Nucleus accumbens (tissue), 56 donors: ENCODE data around the gene CENPA.

Experiments
- DNase-seq, 56 donors: peaks; one replicate each; lab custom pipeline; 2025; lab: John Stamatoyannopoulos, UW

The CENPA gene

DNA sequence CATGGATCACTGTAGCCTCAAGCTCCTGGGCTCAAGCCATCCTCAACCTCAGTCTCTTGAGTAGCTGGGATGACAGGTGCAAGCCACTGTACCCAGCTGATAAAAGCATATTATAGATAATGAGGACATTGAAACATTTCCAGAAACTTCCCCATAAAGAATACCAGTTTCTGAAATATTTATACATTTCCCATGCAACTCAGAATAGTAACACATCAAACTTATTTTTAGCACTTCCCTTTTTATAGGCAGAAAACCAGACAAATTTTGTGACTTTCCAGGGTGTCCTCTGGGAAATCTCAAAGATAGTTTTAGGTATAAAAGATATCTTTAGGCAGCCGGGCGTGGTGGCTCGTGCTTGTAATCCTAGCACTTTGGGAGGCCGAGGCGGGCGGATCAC is 37.0 kb downstream of the CENPA start:
- DNase-seq: no peak

DNA sequence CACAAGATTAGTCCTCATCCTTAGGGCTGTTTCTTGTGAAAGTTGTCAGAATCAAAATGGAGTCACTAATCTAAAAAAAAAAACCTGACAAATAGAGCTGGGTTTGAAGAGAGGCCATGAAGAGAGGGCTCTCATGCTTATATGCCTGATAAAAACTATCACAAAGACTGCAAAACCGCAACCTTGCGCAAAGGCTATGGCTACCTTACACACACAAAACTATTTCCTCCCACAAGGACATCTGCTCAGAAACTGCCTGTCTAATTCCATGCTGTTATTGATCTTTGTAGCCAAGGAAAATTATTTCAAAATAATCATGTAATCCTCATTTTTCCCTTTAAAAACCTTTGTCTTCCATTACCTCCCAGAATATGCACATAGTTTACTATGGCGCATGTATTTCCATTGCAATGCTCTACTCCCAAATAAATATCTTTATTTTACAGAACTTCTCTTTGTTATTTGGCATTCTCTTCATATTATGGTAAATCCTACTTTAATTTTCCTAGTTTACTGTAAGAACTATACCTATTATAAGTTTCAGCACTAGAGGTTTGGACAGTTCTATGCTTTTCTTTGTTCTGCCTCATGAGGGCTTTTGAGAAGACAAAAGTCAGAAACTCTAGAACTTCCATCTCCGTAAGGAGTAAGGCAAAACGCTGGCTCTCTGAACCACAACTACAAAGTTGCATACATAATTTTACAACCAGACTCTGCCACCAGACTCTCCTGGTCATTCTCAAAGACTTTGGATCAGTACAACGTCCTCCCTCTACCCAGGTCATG is 52.5 kb downstream of the CENPA start:
- DNase-seq: no peak

DNA sequence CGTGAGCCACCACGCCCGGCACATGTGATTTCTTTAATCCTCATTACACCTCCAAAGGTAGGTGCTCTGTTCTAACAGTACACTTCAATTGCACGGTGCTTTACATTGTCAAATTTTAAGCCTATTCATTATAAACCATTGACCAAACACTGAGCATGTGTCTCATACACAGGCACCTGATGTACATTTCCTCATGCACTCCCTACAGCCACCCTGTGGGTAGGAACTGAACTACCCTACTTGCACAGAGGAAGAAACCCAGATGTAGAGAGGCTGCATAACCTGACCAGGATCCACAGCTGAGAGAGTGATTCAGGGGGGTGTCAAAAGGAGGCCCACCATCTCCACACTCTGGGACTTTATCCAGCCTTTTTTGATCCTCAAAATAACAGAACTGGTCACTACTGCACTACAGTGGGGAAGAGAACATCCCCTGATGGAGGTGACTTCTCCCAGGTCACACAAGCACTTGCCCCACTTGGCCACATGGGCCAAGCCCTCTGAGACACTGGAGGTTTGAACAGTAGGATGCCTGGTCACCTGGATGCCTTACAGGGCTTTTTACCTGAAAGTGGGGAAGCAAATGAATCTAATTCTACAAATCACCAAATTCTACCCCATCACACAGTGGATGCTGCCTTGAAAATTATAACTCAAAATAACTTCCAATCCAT is 55.2 kb downstream of the CENPA start:
- no peak for DNase-seq

DNA sequence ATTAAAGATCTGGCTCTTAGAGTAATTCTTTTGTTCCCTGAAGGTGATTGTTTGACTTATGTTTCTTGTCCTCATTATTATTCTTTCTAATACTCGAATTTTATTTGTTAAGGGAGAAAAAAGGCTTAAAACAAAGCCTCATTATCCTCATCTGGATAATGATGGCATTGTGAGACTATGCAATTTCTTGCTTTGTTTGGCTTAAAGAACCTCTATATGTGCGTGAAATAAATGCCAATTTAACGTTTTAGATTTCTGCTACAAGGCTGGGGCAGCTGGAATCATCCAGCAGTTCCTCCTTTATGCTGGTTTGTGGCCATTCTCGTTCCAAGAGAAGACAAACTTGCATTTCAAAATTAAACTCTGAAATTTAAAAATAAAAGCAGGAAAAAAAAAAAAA is 57.2 kb downstream of the CENPA start:
- no peak for DNase-seq
